CD8-positive, alpha-beta memory T cell (primary cell): ENCODE data around the gene UVSSA. TPM values are rescaled to one million over a fixed set of nuclear protein-coding genes. Genes with fewer than 3 reads are reported as not detected.

Experiments
- CTCF ChIA-PET: fragments of 350-600 bp; sonication (Branson Sonifier 250); formaldehyde crosslinking; loops from one replicate; lab custom pipeline; 2021; ENCODE audit warnings: antibody characterized with exemption; lab: Charles Lee
- POLR2A ChIA-PET: fragments of 350-600 bp; sonication (Branson Sonifier 250); formaldehyde crosslinking; loops from one replicate; lab custom pipeline; 2021; ENCODE audit warnings: antibody characterized with exemption; lab: Charles Lee
- DNase-seq, 5 donors: peaks; one replicate each; pipeline versions ENCODE4 v3.0.0 to v3.0.0-alpha.2; 2020 to 2022; ENCODE audit warnings: mixed read lengths in 1 of 5
- H3K27ac ChIP-seq: one replicate; pipeline ENCODE4 v1.7.0; 2013; ENCODE audit warnings: low read depth, mild to moderate bottlenecking, low read length, moderate library complexity
- H3K27me3 ChIP-seq: 2 replicates; pipeline ENCODE4 v1.7.0; 2013; ENCODE audit warnings: low read length, mild to moderate bottlenecking; ENCODE audit not compliant: insufficient read depth, poor library complexity, severe bottlenecking
- H3K36me3 ChIP-seq: 2 replicates; pipeline ENCODE4 v1.7.0; 2013; ENCODE audit warnings: mild to moderate bottlenecking, low read length, moderate library complexity; ENCODE audit not compliant: insufficient read depth
- H3K4me1 ChIP-seq: 2 replicates; pipeline ENCODE4 v1.7.0; 2013; ENCODE audit warnings: mild to moderate bottlenecking, low read length, moderate library complexity; ENCODE audit not compliant: insufficient read depth
- H3K4me3 ChIP-seq: 2 replicates; pipeline ENCODE4 v1.7.0; 2013; ENCODE audit warnings: mild to moderate bottlenecking, low read length
- H3K9me3 ChIP-seq: 2 replicates; pipeline ENCODE4 v1.7.0; 2013; ENCODE audit warnings: mild to moderate bottlenecking, low read length
- H3K27ac Mint-ChIP-seq, 8 donors: one replicate each; pipeline ENCODE4 v1.8.0; 2020 to 2021; ENCODE audit warnings: mixed read lengths in 8 of 8, mild to moderate bottlenecking in 6 of 8, inconsistent platforms in 3 of 8, moderate library complexity in 3 of 8
- H3K27me3 Mint-ChIP-seq, 2 donors: one replicate each; pipeline ENCODE4 v1.8.0; 2020 to 2021; ENCODE audit warnings: mixed read lengths in 2 of 2, mild to moderate bottlenecking in 1 of 2, moderate library complexity in 1 of 2
- H3K36me3 Mint-ChIP-seq, 3 donors: one replicate each; pipeline ENCODE4 v1.8.0; 2020 to 2021; ENCODE audit warnings: mixed read lengths in 3 of 3, inconsistent platforms in 1 of 3, mild to moderate bottlenecking in 1 of 3
- H3K4me1 Mint-ChIP-seq, 3 donors: one replicate each; pipeline ENCODE4 v1.8.0; 2020 to 2021; ENCODE audit warnings: mixed read lengths in 3 of 3, inconsistent platforms in 1 of 3, mild to moderate bottlenecking in 1 of 3
- H3K4me3 Mint-ChIP-seq, 7 donors: one replicate each; pipeline ENCODE4 v1.8.0; 2020 to 2021; ENCODE audit warnings: mixed read lengths in 7 of 7, mild to moderate bottlenecking in 6 of 7, moderate library complexity in 4 of 7, inconsistent platforms in 2 of 7
- H3K9me3 Mint-ChIP-seq, 5 donors: one replicate each; pipeline ENCODE4 v1.8.0; 2020 to 2022; ENCODE audit warnings: mixed read lengths in 5 of 5, mild to moderate bottlenecking in 3 of 5, moderate library complexity in 2 of 5, inconsistent platforms in 1 of 5
- polyA plus RNA-seq: library from polyadenylated mRNA; unstranded; fragments of 300-500 nt; fragmentation: Illumina TruSeq; gene quantifications from one replicate; pipeline ENCODE4 v1.2.3, GENCODE V29; 2021
- total RNA-seq, 2 experiments: library from RNA; stranded (reverse); gene quantifications; one replicate each; pipeline ENCODE4 v1.2.3, GENCODE V29; 2021

UVSSA gene
- total and polyA plus RNA-seq, 3 experiments from 2014 or later: 6.9 to 19.0 (median 16.8) TPM

GRCh38 chr4:1413687-1414479, 66.9 kb downstream of the UVSSA start:
- Mint-ChIP-seq H3K36me3 (no peaks in the 10 kb centered on the region), H3K27me3 (peaks cover 44 to 63% of the 10 kb centered on the region in 2 donors), H3K9me3 (peaks cover 0 to 2% (median 0%) of the 10 kb centered on the region in 5 donors), H3K4me1 (peaks cover 0 to 4% (median 0%) of the 10 kb centered on the region in 3 donors), H3K27ac (no peak overlapping the region), H3K4me3 (no peak overlapping the region)
- Histone ChIP-seq H3K36me3 (no peaks in the 10 kb centered on the region), H3K9me3 (no peaks in the 10 kb centered on the region), H3K4me1 (no peaks in the 10 kb centered on the region), H3K27me3 (peaks cover 11% of the 10 kb centered on the region), H3K4me3 (no peak overlapping the region), H3K27ac (no peak overlapping the region)
- CTCF ChIA-PET: no interaction called here
- POLR2A ChIA-PET: no interaction called here
- peak in 1 of 5 donors; percentile 33 for DNase-seq

- Mint-ChIP-seq H3K27ac (peak overlapping the region in 1 of 8 donors; percentile 10), H3K27me3 (peaks cover 43 to 65% of the 10 kb centered on the region in 2 donors), H3K4me1 (peaks cover 0 to 4% (median 0%) of the 10 kb centered on the region in 3 donors), H3K36me3 (no peaks in the 10 kb centered on the region), H3K4me3 (peak overlapping the region in 1 of 7 donors; percentile 34), H3K9me3 (no peaks in the 10 kb centered on the region)
- Histone ChIP-seq H3K27me3 (peaks cover 4% of the 10 kb centered on the region), H3K36me3 (no peaks in the 10 kb centered on the region), H3K27ac (no peak overlapping the region), H3K4me1 (no peaks in the 10 kb centered on the region), H3K9me3 (no peaks in the 10 kb centered on the region), H3K4me3 (no peak overlapping the region)
- ChIA-PET POLR2A (no interaction called here), CTCF (no interaction called here)
- DNase-seq: peak in 1 of 5 donors; percentile 34
Measured at GRCh38 chr4:1414831-1415680, 68.0 kb downstream of the UVSSA start.

GRCh38 chr4:1415681-1415981, 68.6 kb downstream of the UVSSA start:
- no peak overlapping the region for H3K4me3 Mint-ChIP-seq

GRCh38 chr4:1416051-1416947, 69.3 kb downstream of the UVSSA start:
- peaks cover 4% of the 10 kb centered on the region for H3K27me3 ChIP-seq
- no peaks in the 10 kb centered on the region for H3K4me1 ChIP-seq
- no peaks in the 10 kb centered on the region for H3K36me3 Mint-ChIP-seq
- H3K27ac Mint-ChIP-seq: no peak overlapping the region
- peak overlapping the region in 1 of 7 donors; percentile 8 for H3K4me3 Mint-ChIP-seq
- peaks cover 0 to 4% (median 0%) of the 10 kb centered on the region in 3 donors for H3K4me1 Mint-ChIP-seq
- H3K9me3 ChIP-seq: no peaks in the 10 kb centered on the region
- H3K27me3 Mint-ChIP-seq: peaks cover 44 to 61% of the 10 kb centered on the region in 2 donors
- ChIA-PET CTCF (no interaction called here), POLR2A (no interaction called here)
- no peaks in the 10 kb centered on the region for H3K36me3 ChIP-seq
- DNase-seq: peak in 1 of 5 donors; percentile 30
- H3K9me3 Mint-ChIP-seq: no peaks in the 10 kb centered on the region
- no peak overlapping the region for H3K4me3 ChIP-seq
- no peak overlapping the region for H3K27ac ChIP-seq

More at GRCh38 chr4:1415681-1415981, 68.6 kb downstream of the UVSSA start:
- ChIA-PET CTCF (no interaction called here), POLR2A (no interaction called here)
- peaks cover 4% of the 10 kb centered on the region for H3K27me3 ChIP-seq
- Mint-ChIP-seq H3K4me1 (peaks cover 0 to 4% (median 0%) of the 10 kb centered on the region in 3 donors), H3K9me3 (no peaks in the 10 kb centered on the region), H3K27me3 (peaks cover 47 to 63% of the 10 kb centered on the region in 2 donors), H3K27ac (peak overlapping the region in 1 of 8 donors; percentile 10), H3K36me3 (no peaks in the 10 kb centered on the region)
- H3K4me1 ChIP-seq: no peaks in the 10 kb centered on the region
- no peak overlapping the region for H3K4me3 ChIP-seq
- H3K36me3 ChIP-seq: no peaks in the 10 kb centered on the region
- no peak overlapping the region for H3K27ac ChIP-seq
- no peak for DNase-seq
- no peaks in the 10 kb centered on the region for H3K9me3 ChIP-seq

GRCh38 chr4:1416948-1417260, 69.9 kb downstream of the UVSSA start:
- H3K4me1 Mint-ChIP-seq: peaks cover 0 to 4% (median 0%) of the 10 kb centered on the region in 3 donors
- ChIA-PET POLR2A (no interaction called here), CTCF (no interaction called here)
- H3K27me3 Mint-ChIP-seq: peaks cover 40 to 59% of the 10 kb centered on the region in 2 donors
- no peaks in the 10 kb centered on the region for H3K4me1 ChIP-seq
- no peaks in the 10 kb centered on the region for H3K9me3 ChIP-seq
- no peaks in the 10 kb centered on the region for H3K36me3 Mint-ChIP-seq
- no peak overlapping the region for H3K27ac Mint-ChIP-seq
- no peaks in the 10 kb centered on the region for H3K9me3 Mint-ChIP-seq
- no peak overlapping the region for H3K4me3 Mint-ChIP-seq
- no peak for DNase-seq
- no peaks in the 10 kb centered on the region for H3K36me3 ChIP-seq
- H3K4me3 ChIP-seq: no peak overlapping the region
- peaks cover 4% of the 10 kb centered on the region for H3K27me3 ChIP-seq
- H3K27ac ChIP-seq: no peak overlapping the region

GRCh38 chr4:1417522-1418390, 70.7 kb downstream of the UVSSA start:
- DNase-seq: peak in 1 of 5 donors; percentile 23
- H3K4me1 Mint-ChIP-seq: peaks cover 0 to 4% (median 0%) of the 10 kb centered on the region in 3 donors
- H3K36me3 Mint-ChIP-seq: no peaks in the 10 kb centered on the region

More at GRCh38 chr4:1417522-1418390, 70.7 kb downstream of the UVSSA start:
- POLR2A ChIA-PET: no interaction called here
- Mint-ChIP-seq H3K4me3 (no peak overlapping the region), H3K27ac (no peak overlapping the region), H3K27me3 (peaks cover 37 to 58% of the 10 kb centered on the region in 2 donors), H3K9me3 (no peaks in the 10 kb centered on the region)
- Histone ChIP-seq H3K27me3 (peaks cover 4% of the 10 kb centered on the region), H3K4me1 (no peaks in the 10 kb centered on the region), H3K27ac (no peak overlapping the region), H3K36me3 (no peaks in the 10 kb centered on the region), H3K9me3 (no peaks in the 10 kb centered on the region), H3K4me3 (no peak overlapping the region)
- CTCF ChIA-PET: no interaction called here
